ENCODE results near the gene KCNN3. TPM values are rescaled to one million over a fixed set of nuclear protein-coding genes. Genes with fewer than 3 reads are reported as not detected.
A peak's percentile ranks its signal among the peaks of the same experiment; 100 is the strongest.

The KCNN3 gene
- total RNA-seq, 1 donor from 2014 or later, result 4.3 TPM

- Histone ChIP-seq H2AFZ (replicated peaks) (no peak overlapping the region), H3K9me3 (ENCODE audit: low read depth) (no peaks in the 10 kb centered on the region), H3K36me3 (no peaks in the 10 kb centered on the region), H3K4me2 (no peak overlapping the region), H3K27ac (no peak overlapping the region), H3K27me3 (no peaks in the 10 kb centered on the region), H3K4me1 (peaks cover 13% of the 10 kb centered on the region), H3K79me2 (ENCODE audit: low read depth) (no peaks in the 10 kb centered on the region), H3K9ac (no peak overlapping the region), H4K20me1 (ENCODE audit: low read depth) (no peaks in the 10 kb centered on the region), H3K4me3 (no peak overlapping the region), H3F3A (ENCODE audit: low read depth) (no peaks in the 10 kb centered on the region)
- TF ChIP-seq CTCF (IDR thresholded peaks at IDR 0.05) (no peak), EZH2 (IDR thresholded peaks at IDR 0.05) (no peak), EZH2phosphoT487 (IDR thresholded peaks at IDR 0.05) (no peak)
- Mint-ChIP-seq H3K27me3 (ENCODE audit: insufficient read depth, low read depth) (peaks cover 3% of the 10 kb centered on the region), H3K4me3 (no peak overlapping the region), H3K4me1 (peaks cover 42% of the 10 kb centered on the region), H3K9me3 (no peaks in the 10 kb centered on the region), H3K36me3 (no peaks in the 10 kb centered on the region), H3K27ac (peak overlapping the region; percentile 48)
- no peak for DNase-seq (ENCODE audit: low spot score)
Measured at GRCh38 chr1:154848983-154849382, 21.1 kb downstream of the KCNN3 start.

- Histone ChIP-seq H2AFZ (replicated peaks) (no peak overlapping the region), H3K27me3 (no peaks in the 10 kb centered on the region), H3K9ac (no peak overlapping the region), H3K9me3 (ENCODE audit: low read depth) (no peaks in the 10 kb centered on the region), H3K4me2 (no peak overlapping the region), H3K4me1 (peaks cover 13% of the 10 kb centered on the region), H3K36me3 (no peaks in the 10 kb centered on the region), H3K4me3 (no peak overlapping the region), H3K27ac (no peak overlapping the region), H3F3A (ENCODE audit: low read depth) (no peaks in the 10 kb centered on the region), H4K20me1 (ENCODE audit: low read depth) (no peaks in the 10 kb centered on the region), H3K79me2 (ENCODE audit: low read depth) (no peaks in the 10 kb centered on the region)
- no peaks in the 10 kb centered on the region for H3K9me3 Mint-ChIP-seq
- H3K36me3 Mint-ChIP-seq, result no peaks in the 10 kb centered on the region
- H3K4me3 Mint-ChIP-seq, result no peak overlapping the region
- H3K27me3 Mint-ChIP-seq (ENCODE audit: insufficient read depth, low read depth), result no peaks in the 10 kb centered on the region
- H3K4me1 Mint-ChIP-seq, result peaks cover 49% of the 10 kb centered on the region
- H3K27ac Mint-ChIP-seq, result peak overlapping the region; percentile 1
- no peak for TF ChIP-seq CTCF (IDR thresholded peaks at IDR 0.05)
- no peak for TF ChIP-seq EZH2phosphoT487 (IDR thresholded peaks at IDR 0.05)
- TF ChIP-seq EZH2 (IDR thresholded peaks at IDR 0.05), result no peak
- DNase-seq (ENCODE audit: low spot score), result no peak
Measured at GRCh38 chr1:154847891-154848290, 22.2 kb downstream of the KCNN3 start.

GRCh38 chr1:154846565-154847442 is 23.3 kb downstream of the KCNN3 start:
- DNase-seq (ENCODE audit: low spot score), result no peak
- Histone ChIP-seq H3K4me1 (peaks cover 13% of the 10 kb centered on the region), H3K27ac (no peak overlapping the region), H3K4me2 (no peak overlapping the region), H4K20me1 (ENCODE audit: low read depth) (no peaks in the 10 kb centered on the region), H3K9me3 (ENCODE audit: low read depth) (no peaks in the 10 kb centered on the region), H3K9ac (no peak overlapping the region), H3K27me3 (no peaks in the 10 kb centered on the region), H3K79me2 (ENCODE audit: low read depth) (no peaks in the 10 kb centered on the region), H3K4me3 (no peak overlapping the region), H3F3A (ENCODE audit: low read depth) (no peaks in the 10 kb centered on the region), H3K36me3 (no peaks in the 10 kb centered on the region), H2AFZ (replicated peaks) (no peak overlapping the region)
- no peak for TF ChIP-seq EZH2 (IDR thresholded peaks at IDR 0.05)
- H3K4me3 Mint-ChIP-seq, result no peak overlapping the region
- peaks cover 49% of the 10 kb centered on the region for H3K4me1 Mint-ChIP-seq
- H3K36me3 Mint-ChIP-seq, result no peaks in the 10 kb centered on the region
- H3K27me3 Mint-ChIP-seq (ENCODE audit: insufficient read depth, low read depth), result peaks cover under 1% of the 10 kb centered on the region
- H3K27ac Mint-ChIP-seq, result peak overlapping the region; percentile 28
- no peaks in the 10 kb centered on the region for H3K9me3 Mint-ChIP-seq

GRCh38 chr1:154845879-154846278 is 24.2 kb downstream of the KCNN3 start:
- Mint-ChIP-seq H3K27ac (peak overlapping the region; percentile 23), H3K9me3 (no peaks in the 10 kb centered on the region), H3K27me3 (ENCODE audit: insufficient read depth, low read depth) (peaks cover 2% of the 10 kb centered on the region), H3K4me3 (no peak overlapping the region), H3K36me3 (no peaks in the 10 kb centered on the region), H3K4me1 (peaks cover 47% of the 10 kb centered on the region)
- no peak overlapping the region for H3K4me2 ChIP-seq
- H3K4me3 ChIP-seq, result no peak overlapping the region
- no peak for DNase-seq (ENCODE audit: low spot score)
- no peaks in the 10 kb centered on the region for H3K9me3 ChIP-seq (ENCODE audit: low read depth)
- H3K36me3 ChIP-seq, result no peaks in the 10 kb centered on the region
- H3K27ac ChIP-seq, result no peak overlapping the region
- no peak overlapping the region for H3K9ac ChIP-seq
- no peaks in the 10 kb centered on the region for H3K27me3 ChIP-seq
- H3K79me2 ChIP-seq (ENCODE audit: low read depth), result no peaks in the 10 kb centered on the region
- no peak overlapping the region for H2AFZ ChIP-seq (replicated peaks)
- peaks cover 16% of the 10 kb centered on the region for H3K4me1 ChIP-seq
- peaks cover 7% of the 10 kb centered on the region for H3F3A ChIP-seq (ENCODE audit: low read depth)
- no peak for TF ChIP-seq EZH2 (IDR thresholded peaks at IDR 0.05)
- TF ChIP-seq CTCF (IDR thresholded peaks at IDR 0.05), result no peak
- TF ChIP-seq EZH2phosphoT487 (IDR thresholded peaks at IDR 0.05), result no peak
- no peaks in the 10 kb centered on the region for H4K20me1 ChIP-seq (ENCODE audit: low read depth)
